ENCODE measurements around the gene NDUFB4.
"Not testable (repeated sequence)": the region's sequence is repeated elsewhere in the genome, so short reads cannot be mapped to it uniquely, and the experiment has no call there.

DNA sequence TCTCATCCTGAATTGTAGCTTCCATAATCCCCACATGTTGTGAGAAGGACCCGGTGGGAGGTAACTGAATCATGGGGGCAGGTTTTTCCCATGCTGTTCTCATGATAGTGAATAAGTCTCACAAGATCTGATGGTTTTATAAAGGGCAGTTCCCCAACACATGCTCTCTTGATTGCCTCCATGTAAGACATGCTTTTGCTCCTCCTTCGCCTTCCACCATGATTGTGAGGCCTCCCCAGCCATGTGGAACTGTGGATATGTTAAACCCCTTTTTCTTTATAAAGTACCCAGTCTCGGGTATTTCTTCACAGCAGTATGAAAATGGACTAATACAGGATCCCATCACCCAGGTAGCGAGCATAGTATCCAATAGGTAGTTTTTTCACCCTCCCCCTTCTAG is 42.7 kb downstream of the NDUFB4 start:
- TF ChIP-seq, protein P1, sequence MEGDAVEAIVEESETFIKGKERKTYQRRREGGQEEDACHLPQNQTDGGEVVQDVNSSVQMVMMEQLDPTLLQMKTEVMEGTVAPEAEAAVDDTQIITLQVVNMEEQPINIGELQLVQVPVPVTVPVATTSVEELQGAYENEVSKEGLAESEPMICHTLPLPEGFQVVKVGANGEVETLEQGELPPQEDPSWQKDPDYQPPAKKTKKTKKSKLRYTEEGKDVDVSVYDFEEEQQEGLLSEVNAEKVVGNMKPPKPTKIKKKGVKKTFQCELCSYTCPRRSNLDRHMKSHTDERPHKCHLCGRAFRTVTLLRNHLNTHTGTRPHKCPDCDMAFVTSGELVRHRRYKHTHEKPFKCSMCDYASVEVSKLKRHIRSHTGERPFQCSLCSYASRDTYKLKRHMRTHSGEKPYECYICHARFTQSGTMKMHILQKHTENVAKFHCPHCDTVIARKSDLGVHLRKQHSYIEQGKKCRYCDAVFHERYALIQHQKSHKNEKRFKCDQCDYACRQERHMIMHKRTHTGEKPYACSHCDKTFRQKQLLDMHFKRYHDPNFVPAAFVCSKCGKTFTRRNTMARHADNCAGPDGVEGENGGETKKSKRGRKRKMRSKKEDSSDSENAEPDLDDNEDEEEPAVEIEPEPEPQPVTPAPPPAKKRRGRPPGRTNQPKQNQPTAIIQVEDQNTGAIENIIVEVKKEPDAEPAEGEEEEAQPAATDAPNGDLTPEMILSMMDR (conservative IDR thresholded peaks at IDR 0.05 in 1 of 2, IDR thresholded peaks at IDR 0.05 in 1 of 2; ENCODE audit: low read depth in 1 of 2, low read length in 2 of 2): not testable (repeated sequence)
- TF ChIP-seq EZH2 (IDR thresholded peaks at IDR 0.05; ENCODE audit: low read length, missing control alignments): not testable (repeated sequence)
